Testis (tissue), 3 donors: ENCODE results near the gene SLC11A2. TPM values are rescaled to one million over a fixed set of nuclear protein-coding genes. Genes with fewer than 3 reads are reported as not detected.

Source experiments
- DNase-seq: peaks from one replicate; pipeline ENCODE4 v3.0.0-alpha.2; 2019
- H3K27ac ChIP-seq, 2 donors: fragments of 200-600 bp; sonication (generic); one replicate each; pipeline ENCODE4 v1.5.1; 2019
- H3K27me3 ChIP-seq: fragments of 200-600 bp; sonication (generic); one replicate; pipeline ENCODE4 v1.5.1; 2019
- H3K36me3 ChIP-seq: fragments of 200-600 bp; sonication (generic); one replicate; pipeline ENCODE4 v1.5.1; 2017; ENCODE audit warnings: low read depth; ENCODE audit errors: missing control alignments
- H3K4me1 ChIP-seq: fragments of 200-600 bp; sonication (generic); one replicate; pipeline ENCODE4 v1.5.1; 2019
- H3K4me3 ChIP-seq, 2 donors: fragments of 200-600 bp; sonication (generic); one replicate each; pipeline ENCODE4 v1.5.1; 2017 to 2019
- H3K9me3 ChIP-seq: fragments of 200-600 bp; sonication (generic); one replicate; pipeline ENCODE4 v1.5.1; 2017
- CTCF ChIP-seq, 3 experiments: fragments of 450-650 bp in 2 of 3; fragments of 200-600 bp in 1 of 3; sonication (generic) in 1 of 3; IDR thresholded peaks; one replicate each; pipeline ENCODE4 v1.5.1; 2016 to 2019; ENCODE audit warnings: antibody characterized with exemption in 3 of 3, mild to moderate bottlenecking in 2 of 3, moderate library complexity in 1 of 3
- POLR2A ChIP-seq: fragments of 450-650 bp; IDR thresholded peaks from one replicate; pipeline ENCODE4 v1.6.1; 2017; ENCODE audit warnings: antibody characterized with exemption, mild to moderate bottlenecking, moderate library complexity
- WGBS, 2 donors: methylation state at CpG; one replicate each; pipeline ENCODE4 v1.1.5; 2018; 5-methylcytosine and 5-hydroxymethylcytosine counted together
- intact Hi-C: fragments of 100-400 bp; cut with DNase I; formaldehyde crosslinking; loops from one replicate; pipeline ENCODE4 v1.15.1; 2023; ENCODE audit warnings: low total_unique reads
- polyA plus RNA-seq: library from polyadenylated mRNA; stranded (reverse); fragments of 350-450 nt; fragmentation: Illumina TruSeq; extraction: RNeasy Lipid Tissue Mini Kit (QIAGEN cat#74804); gene quantifications from one replicate; pipeline ENCODE4 v1.2.3, GENCODE V29; 2014; ENCODE audit warnings: low read depth, low replicate concordance; ENCODE audit not compliant: insufficient read depth
- total RNA-seq, 2 donors: library from RNA; depleted of rRNA; stranded (reverse); fragments of >200 nt; gene quantifications; one replicate each; pipeline ENCODE4 v1.2.3, GENCODE V29; 2016

The SLC11A2 gene
- total and polyA plus RNA-seq, 3 donors from 2014 or later = 42.9 to 66.5 (median 63.4) TPM

DNA sequence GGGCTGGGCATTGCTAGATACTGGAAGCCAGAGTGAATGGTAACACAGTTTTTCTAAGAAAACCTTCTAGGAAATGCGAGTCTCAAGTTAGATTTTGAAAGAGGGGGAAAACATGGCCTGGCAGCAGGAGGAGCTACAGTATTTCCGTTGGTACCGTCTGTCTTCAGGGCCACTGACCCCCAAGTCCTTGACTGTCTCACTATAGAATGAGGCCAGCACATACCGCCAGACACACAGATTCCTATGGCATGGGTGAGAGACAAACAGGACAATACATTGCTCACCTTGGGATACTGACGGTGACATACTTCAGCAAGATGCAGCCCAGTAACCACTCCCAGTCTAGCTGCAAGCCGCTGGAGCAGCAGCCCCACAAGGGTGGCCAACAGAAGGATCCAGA, 21.7 kb downstream of the SLC11A2 start:
- H3K4me3 ChIP-seq = no peak overlapping the region
- peak overlapping the region in 1 of 2 donors; percentile 72 for H3K27ac ChIP-seq
- TF ChIP-seq CTCF (IDR thresholded peaks at IDR 0.05) (no peak), POLR2A (no peak)

GRCh38 chr12:51001799-51002198, 24.4 kb downstream of the SLC11A2 start:
- no peaks in the 10 kb centered on the region for H3K36me3 ChIP-seq
- H3K9me3 ChIP-seq = no peaks in the 10 kb centered on the region
- no peak overlapping the region for H3K4me3 ChIP-seq
- no peaks in the 10 kb centered on the region for H3K27me3 ChIP-seq
- no peak for DNase-seq
- H3K4me1 ChIP-seq = peaks cover 7% of the 10 kb centered on the region
- intact Hi-C loops = no loop called here
- no peak overlapping the region for H3K27ac ChIP-seq
- 83 to 86% methylated on average over 1 of the region's 1 CpG for WGBS, 2 donors
- no peak for TF ChIP-seq POLR2A
- TF ChIP-seq CTCF (IDR thresholded peaks at IDR 0.05) = no peak

More for the DNA sequence above, 21.7 kb downstream of the SLC11A2 start:
- intact Hi-C loops = no loop called here
- Histone ChIP-seq H3K4me1 (peaks cover 15% of the 10 kb centered on the region), H3K27me3 (no peaks in the 10 kb centered on the region), H3K36me3 (no peaks in the 10 kb centered on the region), H3K9me3 (no peaks in the 10 kb centered on the region)
- WGBS, 2 donors = 64 to 71% methylated on average over 6 of the region's 6 CpGs
- no peak for DNase-seq

DNA sequence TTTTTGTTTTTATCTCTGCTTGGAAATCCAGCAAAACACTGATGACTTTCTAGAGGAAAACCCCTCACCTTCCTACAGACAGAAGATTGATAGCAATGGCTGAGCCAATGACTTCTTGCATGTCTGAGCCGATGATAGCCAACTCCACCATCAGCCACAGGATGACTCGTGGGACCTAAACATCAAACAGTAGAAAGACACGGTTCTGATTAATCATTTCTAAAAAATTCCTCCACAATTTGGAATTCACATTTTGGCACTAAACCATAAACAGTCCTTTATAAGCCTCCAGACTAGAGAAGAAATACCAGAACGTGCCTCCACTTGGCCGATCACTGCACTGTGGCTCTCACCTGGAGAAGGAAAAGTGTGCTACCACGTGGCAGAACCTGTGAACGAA, 25.9 kb downstream of the SLC11A2 start:
- Histone ChIP-seq H3K27me3 (no peaks in the 10 kb centered on the region), H3K36me3 (no peaks in the 10 kb centered on the region), H3K9me3 (no peaks in the 10 kb centered on the region), H3K4me3 (no peak overlapping the region), H3K27ac (peak overlapping the region; percentile 55 to 73), H3K4me1 (peaks cover 7% of the 10 kb centered on the region)
- no peak for DNase-seq
- WGBS, 2 donors = 81 to 84% methylated on average over 7 of the region's 7 CpGs
- TF ChIP-seq POLR2A (no peak), CTCF (IDR thresholded peaks at IDR 0.05) (no peak)
- intact Hi-C loops = no loop called here

DNA sequence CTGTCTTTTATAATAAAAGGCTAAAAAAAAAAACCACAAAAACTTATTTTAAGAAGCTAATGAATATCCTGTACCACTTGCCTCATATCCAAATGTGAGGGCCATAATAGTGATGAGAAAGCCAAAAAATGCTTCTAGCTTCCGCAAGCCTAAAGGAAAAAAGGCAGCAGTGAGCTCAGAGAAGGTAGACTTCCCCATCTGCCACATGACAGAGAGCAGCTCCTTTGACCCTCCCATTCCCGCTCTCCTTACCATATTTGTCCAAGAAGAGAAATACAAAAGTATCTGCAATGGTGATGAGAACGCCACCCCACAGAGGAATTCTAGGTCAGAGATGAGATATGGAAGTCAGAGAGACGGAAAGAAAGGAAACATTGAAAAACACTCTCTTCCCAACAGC, 27.1 kb downstream of the SLC11A2 start:
- no peaks in the 10 kb centered on the region for H3K27me3 ChIP-seq
- DNase-seq = peak; percentile 74
- H3K9me3 ChIP-seq = no peaks in the 10 kb centered on the region
- TF ChIP-seq CTCF (IDR thresholded peaks at IDR 0.05) (no peak), POLR2A (no peak)
- H3K36me3 ChIP-seq = no peaks in the 10 kb centered on the region
- H3K27ac ChIP-seq = peak overlapping the region; percentile 55 to 73
- intact Hi-C loops = no loop called here
- no peak overlapping the region for H3K4me3 ChIP-seq
- H3K4me1 ChIP-seq = peaks cover 7% of the 10 kb centered on the region
- 51 to 64% methylated on average over 4 of the region's 4 CpGs for WGBS, 2 donors

DNA sequence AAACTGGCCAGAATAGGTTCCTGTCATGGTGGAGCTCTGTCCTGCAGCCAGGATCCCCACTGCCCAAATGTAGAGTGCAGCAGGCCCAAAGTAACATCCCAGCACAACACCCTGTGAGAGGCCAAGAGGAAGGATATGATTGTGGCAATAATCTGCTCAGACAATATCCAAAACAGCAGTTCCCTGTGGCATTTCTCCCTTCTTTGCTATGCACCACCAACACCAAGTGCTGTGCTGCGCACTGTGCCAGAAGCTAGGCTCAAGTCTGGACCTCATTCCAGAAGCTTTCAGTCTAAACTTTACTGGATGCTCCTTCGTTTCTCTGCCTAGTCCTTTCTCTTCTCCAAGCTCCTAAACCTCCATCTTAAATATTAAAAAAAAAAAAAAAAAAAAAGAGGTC, 33.4 kb downstream of the SLC11A2 start:
- Histone ChIP-seq H3K27me3 (no peaks in the 10 kb centered on the region), H3K27ac (no peak overlapping the region), H3K36me3 (no peaks in the 10 kb centered on the region), H3K9me3 (no peaks in the 10 kb centered on the region), H3K4me3 (no peak overlapping the region), H3K4me1 (no peaks in the 10 kb centered on the region)
- DNase-seq = no peak
- 26 to 31% methylated on average over 2 of the region's 2 CpGs for WGBS, 2 donors
- intact Hi-C loops = no loop called here
- no peak for TF ChIP-seq CTCF (IDR thresholded peaks at IDR 0.05)
- no peak for TF ChIP-seq POLR2A
